Mesendoderm (in vitro differentiated cells): ENCODE measurements around the gene CASD1. TPM values are rescaled to one million over a fixed set of nuclear protein-coding genes. Genes with fewer than 3 reads are reported as not detected.

ENCODE experiments used
- DNase-seq: peaks from one replicate; pipeline ENCODE4 v3.0.0; 2013
- H2AK5ac ChIP-seq: 2 replicates; pipeline ENCODE4 v1.6.1; 2013; ENCODE audit warnings: low read length, inconsistent platforms
- H2BK120ac ChIP-seq: 2 replicates; pipeline ENCODE4 v1.6.1; 2013; ENCODE audit warnings: low read depth, mild to moderate bottlenecking, low read length, moderate library complexity, mixed read lengths
- H2BK15ac ChIP-seq: replicated peaks from 2 replicates; pipeline ENCODE4 v1.6.1; 2013; ENCODE audit warnings: low read depth, mild to moderate bottlenecking, moderate library complexity
- H2BK5ac ChIP-seq: 2 replicates; pipeline ENCODE4 v1.6.1; 2013; ENCODE audit warnings: low read length, inconsistent platforms
- H3K18ac ChIP-seq: 2 replicates; pipeline ENCODE4 v1.6.1; 2013; ENCODE audit warnings: mild to moderate bottlenecking, low read length, mixed read lengths
- H3K23ac ChIP-seq: one replicate; pipeline ENCODE4 v1.6.1; 2013; ENCODE audit warnings: low read length
- H3K27ac ChIP-seq: 2 replicates; pipeline ENCODE4 v1.5.1; 2013; ENCODE audit warnings: low read depth, mild to moderate bottlenecking, inconsistent platforms, low read length, moderate library complexity
- H3K27me3 ChIP-seq: 2 replicates; pipeline ENCODE4 v1.6.1; 2013; ENCODE audit warnings: low read length, control low read depth, mild to moderate bottlenecking, inconsistent platforms; ENCODE audit not compliant: insufficient read depth, poor library complexity
- H3K36me3 ChIP-seq: 2 replicates; pipeline ENCODE4 v1.6.1; 2013; ENCODE audit warnings: low read length, inconsistent platforms; ENCODE audit not compliant: control insufficient read depth, insufficient read depth
- H3K4ac ChIP-seq: one replicate; pipeline ENCODE4 v1.6.1; 2013; ENCODE audit warnings: low read depth, mild to moderate bottlenecking, low read length, moderate library complexity
- H3K4me1 ChIP-seq: 2 replicates; pipeline ENCODE4 v1.6.1; 2013; ENCODE audit warnings: low read depth, low read length, inconsistent platforms; ENCODE audit not compliant: control insufficient read depth
- H3K4me2 ChIP-seq: 2 replicates; pipeline ENCODE4 v1.6.1; 2013; ENCODE audit warnings: low read length
- H3K4me3 ChIP-seq: 2 replicates; pipeline ENCODE4 v1.5.1; 2013; ENCODE audit warnings: mild to moderate bottlenecking, low read length
- H3K56ac ChIP-seq: one replicate; pipeline ENCODE4 v1.6.1; 2013; ENCODE audit warnings: low read length
- H3K79me1 ChIP-seq: 2 replicates; pipeline ENCODE4 v1.6.1; 2013; ENCODE audit warnings: low read length, inconsistent platforms
- H3K79me2 ChIP-seq: 2 replicates; pipeline ENCODE4 v1.6.1; 2013; ENCODE audit warnings: mild to moderate bottlenecking, low read length; ENCODE audit not compliant: control insufficient read depth, insufficient read depth
- H3K9ac ChIP-seq: 2 replicates; pipeline ENCODE4 v1.6.1; 2013; ENCODE audit warnings: low read length, inconsistent platforms
- H4K5ac ChIP-seq: one replicate; pipeline ENCODE4 v1.6.1; 2013; ENCODE audit warnings: low read length
- H4K8ac ChIP-seq: one replicate; pipeline ENCODE4 v1.6.1; 2013; ENCODE audit warnings: low read depth, mild to moderate bottlenecking, control low read depth, low read length, moderate library complexity
- WGBS: extraction: QIAGEN DNeasy Blood & Tissue Kit; methylation state at CpG from one replicate; pipeline ENCODE4 v1.1.7; 2013; ENCODE audit warnings: low lambda C conversion rate, missing lambda C conversion rate; ENCODE audit not compliant: insufficient coverage; ENCODE audit errors: extremely low coverage; 5-methylcytosine and 5-hydroxymethylcytosine counted together
- small RNA-seq: library from polyadenylated mRNA; stranded (forward); fragments of <200 nt; extraction: miRNeasy Mini kit (QIAGEN cat#:217004); gene quantifications from one replicate; pipeline ENCODE3, GENCODE V24; 2013; ENCODE audit not compliant: insufficient read depth

Gene CASD1

DNA sequence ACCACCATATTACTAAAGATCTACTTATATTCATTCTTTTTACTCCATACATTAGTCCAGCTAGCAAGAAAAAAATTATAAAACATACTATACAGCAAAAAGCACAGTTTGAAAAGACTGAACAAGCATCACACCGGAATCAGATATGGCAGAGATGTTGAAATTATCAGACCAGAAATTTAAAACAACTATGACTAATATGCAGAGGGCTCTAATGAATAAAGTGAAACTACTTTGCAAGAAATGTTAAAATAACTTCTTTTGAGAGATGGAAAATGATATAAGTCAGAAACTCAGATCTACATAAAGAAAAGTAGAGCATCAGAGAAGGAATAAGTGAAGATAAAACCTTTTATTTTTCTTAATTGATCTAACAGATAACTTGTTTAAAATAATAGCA, 95.4 kb downstream of the CASD1 start:
- Histone ChIP-seq H3K4ac (no peak overlapping the region), H3K79me2 (no peaks in the 10 kb centered on the region), H4K8ac (no peak overlapping the region), H3K27me3 (no peaks in the 10 kb centered on the region), H2BK120ac (no peak overlapping the region), H3K4me3 (no peak overlapping the region), H3K9ac (no peak overlapping the region), H3K23ac (no peak overlapping the region), H4K5ac (no peak overlapping the region), H3K36me3 (no peaks in the 10 kb centered on the region), H3K79me1 (no peaks in the 10 kb centered on the region), H2BK15ac (no peak overlapping the region), H3K27ac (no peak overlapping the region), H3K18ac (no peak overlapping the region), H3K4me2 (no peak overlapping the region), H2AK5ac (no peak overlapping the region), H2BK5ac (no peak overlapping the region), H3K56ac (no peak overlapping the region), H3K4me1 (no peaks in the 10 kb centered on the region)
- WGBS = no CpG with 5 or more reads among the region's 1 CpG
- DNase-seq = no peak

Small RNA genes lying within 50 kb of the gene (small RNA-seq; reads per million reads assigned to genes)
- gene RNU6-1328P = not detected
